NAMALWA (cell line): ENCODE results near the gene AGAP2.

Source experiments
- DNase-seq: peaks from one replicate; pipeline ENCODE4 v3.0.0-alpha.2; 2015; ENCODE audit warnings: low spot score

AGAP2 gene

GRCh38 chr12:57753756-57754337, 15.3 kb upstream of the AGAP2 start:
- no peak for DNase-seq

- DNase-seq = no peak
These were observed 14.1 kb upstream of the AGAP2 start for GRCh38 chr12:57752668-57753000.

DNA sequence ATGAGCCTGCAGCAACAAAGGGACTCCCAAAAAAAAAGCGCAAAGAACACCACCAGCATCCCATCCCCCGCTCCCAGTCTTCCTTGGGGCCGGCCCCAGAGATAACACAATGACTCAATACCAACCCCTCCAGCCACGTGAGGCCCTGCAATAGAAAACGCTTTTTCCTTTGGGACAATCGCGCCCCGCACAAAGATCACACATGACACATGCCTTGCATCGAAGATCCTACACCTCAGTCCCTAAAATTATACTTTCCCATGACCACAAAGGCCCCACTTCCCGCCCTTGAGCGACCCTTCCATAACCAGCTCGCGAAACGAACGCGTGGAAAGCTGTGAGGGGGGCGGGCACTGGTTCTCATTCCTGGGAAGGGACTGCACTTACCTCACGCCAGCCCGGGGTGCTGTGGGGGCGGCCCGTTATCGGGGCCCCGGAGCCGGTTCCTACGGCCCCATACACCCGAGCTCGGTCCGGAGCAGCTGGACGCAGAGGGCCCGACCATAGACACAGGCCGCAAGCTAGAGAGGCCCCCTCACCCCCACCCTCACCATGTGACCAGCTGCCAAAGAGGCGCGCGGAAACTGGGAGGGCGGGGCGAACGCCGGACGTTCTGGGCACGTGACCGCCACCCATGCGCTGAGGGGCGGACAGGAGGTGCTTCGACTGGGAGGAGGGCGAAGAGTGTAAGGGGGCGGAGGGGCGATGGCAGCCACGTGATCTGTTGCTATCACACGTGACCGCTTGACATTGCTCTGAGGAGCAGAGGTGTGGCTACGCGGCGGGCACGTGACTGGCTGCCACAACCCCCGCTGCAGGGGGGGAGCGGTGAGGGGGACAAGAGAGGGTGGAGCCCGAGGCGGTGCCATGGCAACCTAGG, 13.5 kb upstream of the AGAP2 start, which contains the start of gene CDK4:
TSS of gene CDK4 (minus strand) at position 523 of the 880 bp plus-strand sequence. CDS start 593 bp downstream, outside the sequence.
- DNase-seq = peak; percentile 99

DNA sequence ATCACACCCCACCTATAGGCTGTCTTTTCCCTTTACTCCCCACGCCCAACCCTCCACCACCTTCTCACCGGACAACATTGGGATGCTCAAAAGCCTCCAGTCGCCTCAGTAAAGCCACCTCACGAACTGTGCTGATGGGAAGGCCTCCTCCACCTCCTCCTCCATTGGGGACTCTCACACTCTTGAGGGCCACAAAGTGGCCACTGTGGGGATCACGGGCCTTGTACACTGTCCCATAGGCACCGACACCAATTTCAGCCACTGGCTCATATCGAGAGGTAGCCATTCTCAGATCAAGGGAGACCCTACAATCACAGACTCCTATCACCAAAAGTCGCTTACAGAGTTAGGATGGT, 12.9 kb upstream of the AGAP2 start:
- no peak for DNase-seq

- no peak for DNase-seq
These were observed 12.3 kb upstream of the AGAP2 start for GRCh38 chr12:57750561-57751431.

DNA sequence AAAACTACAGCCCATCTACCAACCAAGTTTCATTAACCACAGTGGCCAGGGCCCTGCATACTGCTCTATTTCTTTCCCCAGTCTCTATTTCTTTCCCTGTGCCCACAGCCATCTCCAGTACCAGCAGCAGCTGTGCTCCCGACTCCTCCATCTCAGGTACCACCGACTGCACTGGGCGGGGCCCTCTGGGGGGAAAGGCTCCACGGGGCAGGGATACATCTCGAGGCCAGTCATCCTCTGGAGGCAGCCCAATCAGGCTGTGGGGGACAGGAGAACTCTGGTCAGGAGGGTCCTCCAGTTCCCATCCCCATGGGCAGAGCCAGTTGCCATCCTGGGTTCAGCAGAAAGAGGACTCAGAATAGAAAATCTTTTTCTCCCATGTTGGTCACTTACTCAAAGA, 10.5 kb upstream of the AGAP2 start:
- DNase-seq = no peak

- no peak for DNase-seq
These were observed 7.5 kb upstream of the AGAP2 start for GRCh38 chr12:57746025-57746424.

DNA sequence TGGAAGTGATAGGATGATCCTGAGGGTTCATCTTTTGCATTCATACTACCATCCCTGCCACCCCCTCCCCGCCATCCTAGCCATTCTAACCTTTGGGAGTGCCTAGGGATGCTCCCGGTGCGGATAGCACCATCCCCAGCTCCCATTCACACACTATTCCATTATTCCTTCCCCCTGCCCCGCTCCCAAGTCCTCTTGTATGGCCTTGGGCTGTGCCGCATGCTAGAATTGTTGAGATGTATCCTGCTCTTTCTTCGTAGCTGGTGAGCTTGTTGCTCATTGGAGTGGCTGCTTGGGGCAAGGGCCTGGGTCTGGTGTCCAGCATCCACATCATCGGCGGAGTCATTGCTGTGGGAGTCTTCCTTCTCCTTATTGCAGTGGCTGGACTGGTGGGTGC, 6.9 kb upstream of the AGAP2 start:
- DNase-seq = no peak

DNA sequence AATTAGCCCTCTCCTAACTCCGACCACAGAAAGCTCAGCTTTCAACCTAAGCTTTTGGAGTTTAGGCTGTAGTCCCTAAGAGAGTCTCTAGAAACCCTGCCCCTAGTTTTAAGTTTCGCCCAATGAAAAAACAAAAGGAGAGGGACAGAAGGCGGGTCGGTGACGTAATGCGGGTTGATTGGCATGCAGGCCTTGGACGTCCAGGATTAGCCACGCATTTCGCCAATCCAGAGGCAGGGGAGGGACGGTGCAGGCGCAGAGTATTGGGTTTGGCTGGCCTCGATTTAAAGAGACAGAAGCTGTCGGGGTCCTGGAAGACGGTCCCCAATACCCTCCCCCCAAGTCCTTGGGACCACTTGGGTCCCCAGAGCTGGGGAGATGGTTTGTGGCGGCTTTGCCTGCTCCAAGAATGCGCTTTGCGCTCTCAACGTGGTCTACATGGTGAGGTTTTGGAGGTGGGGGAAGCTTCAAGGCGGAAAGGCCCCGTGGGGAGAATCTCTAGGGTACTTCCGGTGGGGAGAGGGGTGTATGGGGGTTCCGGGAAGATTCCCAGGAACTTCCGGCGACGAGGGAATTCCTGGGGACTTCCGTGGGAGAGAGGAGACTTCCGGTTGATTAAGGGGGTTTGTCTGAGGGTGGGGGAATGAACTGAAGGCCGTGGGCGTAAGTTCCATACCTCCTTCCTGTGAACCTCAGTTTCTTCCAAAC, 6.4 kb upstream of the AGAP2 start, which contains the start of gene TSPAN31:
TSS of gene TSPAN31 (plus strand) at position 263 of the 708 bp plus-strand sequence. CDS start at position 379, 116 bp downstream.
- peak; percentile 98 for DNase-seq

DNA sequence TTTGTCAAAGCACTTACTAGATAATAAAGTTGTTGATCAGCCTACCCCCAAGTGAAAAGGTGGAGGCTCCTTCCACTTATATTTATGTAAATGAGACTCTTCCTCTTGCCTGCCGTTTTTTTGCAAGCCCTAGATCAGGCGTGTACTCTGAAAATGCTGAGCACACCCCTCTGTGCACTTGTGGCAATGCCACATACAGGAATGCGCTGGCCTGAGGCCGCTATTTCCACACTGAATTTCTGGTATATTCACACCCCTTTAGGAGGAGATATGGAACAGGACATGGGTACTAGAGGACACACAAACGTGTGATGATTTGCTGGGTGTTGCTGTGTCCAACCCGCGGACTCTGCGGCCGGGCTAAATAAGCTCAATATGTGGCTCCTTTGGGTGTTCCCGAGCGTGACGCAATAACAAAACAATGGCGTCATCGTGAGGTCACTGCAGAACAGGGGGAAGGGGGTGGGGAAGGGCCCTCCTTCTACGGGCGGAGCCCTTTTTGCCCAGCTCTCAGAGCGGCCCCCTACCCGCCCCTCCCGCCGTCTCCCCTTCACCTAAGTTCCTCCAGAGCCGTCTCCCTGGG, 5.7 kb upstream of the AGAP2 start:
- DNase-seq = no peak

DNA sequence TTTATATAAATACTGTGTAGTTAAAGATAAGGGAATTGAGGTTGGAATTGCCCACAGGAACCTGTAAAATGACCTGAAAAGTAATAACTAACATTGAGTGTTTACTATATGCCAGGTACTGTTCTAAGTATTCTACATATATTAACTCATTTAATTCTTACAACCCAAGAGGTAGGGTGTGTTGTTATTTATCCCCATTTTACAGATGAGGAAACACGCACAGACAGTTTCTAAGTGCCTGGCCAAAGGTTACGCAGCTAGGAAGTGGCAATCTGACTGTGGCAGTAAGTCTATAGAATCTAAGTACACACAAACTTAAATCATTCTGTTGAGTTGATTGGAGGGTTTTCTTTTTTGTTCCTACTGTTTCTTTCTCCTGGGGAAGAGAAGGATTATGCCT, 5.2 kb upstream of the AGAP2 start:
- DNase-seq = no peak

DNA sequence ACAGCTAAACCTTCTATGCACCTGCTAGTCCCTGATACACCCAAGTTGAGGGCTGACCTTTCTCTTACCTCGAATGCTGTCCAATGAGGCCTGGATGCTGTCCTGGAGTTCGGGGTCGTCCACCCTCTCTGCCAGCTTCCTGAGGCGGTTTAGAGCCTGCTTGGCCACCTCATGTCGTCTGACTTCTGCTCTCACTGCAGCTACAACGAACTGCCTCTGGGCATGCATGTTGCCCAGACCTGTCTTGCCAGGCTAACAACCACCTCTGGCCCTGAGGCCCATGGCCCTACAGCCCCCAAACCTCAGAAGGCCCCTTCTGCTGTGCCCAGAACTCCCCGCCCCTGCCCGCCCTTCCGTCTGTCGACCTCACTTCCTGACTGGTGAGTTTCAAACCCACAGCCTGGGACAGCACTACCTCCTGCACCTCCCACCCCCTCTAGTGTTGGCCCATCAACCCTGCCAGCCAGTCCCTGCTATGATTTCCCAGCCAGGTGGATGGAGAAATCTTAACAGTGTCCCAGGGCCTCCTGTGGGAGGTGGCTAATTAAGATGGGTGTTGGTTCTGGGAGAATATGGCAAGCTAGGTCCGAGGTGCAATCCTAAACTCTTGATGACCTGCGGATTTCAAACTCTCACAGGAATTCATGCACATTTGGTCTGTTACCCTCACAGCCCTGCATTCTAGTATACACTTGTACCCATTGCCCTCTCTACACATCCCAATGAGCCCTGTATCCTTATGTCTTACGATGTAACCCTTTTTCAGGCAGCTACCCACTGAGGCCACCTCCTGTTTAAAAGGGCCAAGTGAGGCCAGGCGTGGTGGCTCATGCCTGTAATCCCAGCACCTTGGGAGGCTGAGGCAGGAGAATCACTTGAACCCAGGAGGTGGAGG, 3.5 kb upstream of the AGAP2 start:
- DNase-seq = peak; percentile 86

GRCh38 chr12:57741413-57741789, 2.9 kb upstream of the AGAP2 start:
- DNase-seq = no peak

DNA sequence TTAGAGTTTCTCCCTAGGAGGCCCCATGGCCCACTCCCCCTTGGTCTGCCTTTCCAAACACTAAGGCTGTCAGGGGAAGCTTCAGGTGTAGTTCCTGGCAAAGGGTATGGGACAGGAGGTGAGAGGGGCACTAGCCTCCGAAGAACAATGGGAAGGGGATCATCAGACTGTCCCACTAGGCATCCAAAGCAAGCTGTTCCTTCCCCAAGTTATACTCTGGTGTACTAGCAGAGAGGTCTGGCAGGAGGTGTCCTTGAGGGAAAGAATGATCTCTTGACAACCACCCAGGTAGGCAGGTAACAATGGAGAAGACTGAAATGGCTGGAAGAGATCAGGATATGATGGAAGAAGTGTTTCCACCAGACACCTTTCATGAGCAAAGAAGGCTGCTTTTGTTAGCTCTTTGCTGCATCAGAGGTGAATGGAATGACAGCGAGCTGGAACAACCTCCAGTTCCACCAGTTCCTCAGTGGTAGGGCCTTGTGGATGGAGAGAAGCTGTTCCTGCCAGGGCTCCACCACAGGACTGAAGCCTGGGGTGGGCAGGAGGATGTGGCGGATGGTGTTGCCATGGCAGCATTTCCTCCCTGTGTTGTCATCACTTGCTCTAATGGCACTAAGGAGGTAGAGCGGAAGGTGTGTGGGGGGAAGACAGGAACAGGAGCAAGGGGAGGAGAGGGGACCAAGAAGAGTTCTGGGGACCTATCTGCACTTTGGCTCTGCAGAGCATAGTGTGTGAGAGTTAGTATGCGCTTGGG, 2.3 kb upstream of the AGAP2 start:
- DNase-seq = peak; percentile 67

- DNase-seq = no peak
These were observed 1.5 kb upstream of the AGAP2 start for GRCh38 chr12:57739914-57740538.

DNA sequence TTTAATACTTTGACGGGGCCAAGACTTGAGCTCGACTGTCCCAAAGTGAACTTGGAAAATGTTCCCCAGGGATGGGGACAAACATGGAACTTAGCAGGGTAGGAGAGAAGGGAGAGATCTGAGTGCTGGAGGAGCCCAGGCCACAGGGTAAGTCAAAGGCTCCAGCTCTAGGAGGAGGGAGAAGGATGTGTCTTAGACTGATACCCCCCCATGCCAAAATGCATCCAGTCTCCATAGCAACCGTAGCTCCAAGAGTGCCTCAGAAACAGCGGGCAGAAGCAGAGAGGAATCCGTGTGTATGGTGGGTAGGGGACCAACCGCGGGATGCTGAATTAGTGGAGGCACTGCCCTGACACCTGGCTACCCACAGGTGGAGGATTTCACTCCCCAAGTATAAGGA, 845 bp upstream of the AGAP2 start:
- DNase-seq = no peak

DNA sequence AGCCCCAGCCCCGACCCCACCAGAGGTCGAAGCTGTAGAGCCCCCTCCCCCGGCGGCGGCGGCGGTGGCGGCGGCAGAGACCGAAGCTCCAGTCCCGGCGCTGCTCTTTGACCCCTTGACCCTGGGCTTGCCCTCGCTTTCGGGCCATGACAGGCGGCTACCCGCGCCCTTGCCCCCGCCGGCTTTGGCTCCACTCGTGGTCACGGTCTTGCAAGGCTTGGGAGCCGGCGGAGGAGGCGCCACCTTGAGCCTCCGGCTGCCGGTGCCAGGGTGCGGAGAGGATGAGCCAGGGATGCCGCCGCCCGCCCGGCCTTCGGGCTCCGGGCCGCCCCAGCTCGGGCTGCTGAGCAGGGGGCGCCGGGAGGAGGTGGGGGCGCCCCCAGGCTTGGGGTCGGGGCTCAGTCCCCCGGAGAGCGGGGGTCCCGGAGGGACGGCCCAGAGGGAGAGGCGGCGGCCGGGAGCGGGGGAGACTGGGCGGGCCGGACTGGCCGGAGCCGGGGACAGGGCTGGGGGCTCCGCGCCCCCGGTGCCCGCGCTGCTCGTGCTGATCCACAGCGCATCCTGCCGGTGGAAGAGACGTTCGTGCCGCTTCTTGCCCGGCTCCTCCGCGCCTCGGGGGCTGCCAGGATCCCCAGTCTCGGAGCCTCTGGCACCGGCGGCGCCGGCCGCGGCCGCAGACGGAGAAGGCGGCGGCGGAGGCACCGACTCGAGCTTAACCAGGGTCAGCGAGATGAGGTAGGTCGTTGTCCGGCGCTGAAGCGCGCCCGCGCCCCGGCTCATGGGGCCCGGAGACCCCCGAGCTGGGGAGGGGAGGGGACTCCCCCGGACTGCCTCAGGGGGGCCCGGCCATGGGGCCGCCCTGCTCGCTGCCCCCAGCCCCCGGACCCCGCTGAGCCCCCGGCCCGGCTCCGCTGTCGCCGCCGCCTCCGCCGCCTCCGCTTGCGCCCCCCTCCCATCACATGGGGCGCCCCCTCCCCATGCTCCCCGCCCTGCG, 778 bp downstream of the AGAP2 start:
- no peak for DNase-seq
